ENCODE measurements around the gene CACNG5. TPM values are rescaled to one million over a fixed set of nuclear protein-coding genes. Genes with fewer than 3 reads are reported as not detected.

CACNG5 gene
- total RNA-seq, 1 experiment from 2014 or later: 0.10 TPM

DNA sequence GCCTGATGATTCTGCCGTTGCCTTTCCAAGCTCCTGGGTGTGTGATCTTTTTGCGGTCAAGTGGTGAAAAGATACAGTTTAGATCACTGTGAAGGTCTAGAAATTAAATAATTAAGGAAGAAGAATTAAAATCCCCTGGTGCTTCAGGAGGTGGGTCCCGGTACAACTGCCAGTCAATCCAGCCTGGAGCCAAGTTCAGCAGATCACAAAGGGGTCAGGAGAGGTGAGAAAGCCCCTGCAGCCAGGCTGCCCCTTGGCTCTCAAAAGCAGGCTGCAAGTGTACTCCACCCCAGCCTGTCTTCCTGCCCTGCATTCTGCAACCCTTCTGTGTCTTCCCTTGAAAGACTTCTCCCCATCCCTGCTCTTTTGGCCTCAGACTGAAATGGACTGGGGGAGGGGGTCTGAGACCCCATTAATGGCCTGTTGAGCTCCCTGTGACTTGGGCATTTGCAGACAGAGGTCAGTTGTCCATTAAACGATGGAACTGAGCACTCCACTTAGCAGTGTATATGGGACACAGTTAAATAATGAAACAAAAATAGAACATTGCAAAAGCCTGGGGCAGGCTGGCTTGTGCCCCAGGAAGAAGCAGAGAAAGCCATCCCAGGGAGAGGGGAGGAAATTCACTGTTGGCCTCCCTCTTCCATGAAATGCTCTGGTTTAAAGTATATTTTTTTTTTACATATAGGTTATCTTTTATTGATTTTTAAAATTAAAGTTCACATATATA, 15.1 kb downstream of the CACNG5 start:
- no peaks in the 10 kb centered on the region for H3K27me3 ChIP-seq
- no peaks in the 10 kb centered on the region; the same call in 1 of the 2 replicates for H3K9me3 ChIP-seq (replicated peaks)
- no peak overlapping the region for H3K27ac ChIP-seq
- no peak overlapping the region for H3K4me3 ChIP-seq
- no peak for DNase-seq
- no peaks in the 10 kb centered on the region for H3K36me3 ChIP-seq
- no peaks in the 10 kb centered on the region for H3K4me1 ChIP-seq

GRCh38 chr17:66850692-66851091, 15.8 kb downstream of the CACNG5 start:
- no peak for DNase-seq
- Histone ChIP-seq H3K4me3 (no peak overlapping the region), H3K9me3 (replicated peaks) (no peaks in the 10 kb centered on the region; the same call in 1 of the 2 replicates)

DNA sequence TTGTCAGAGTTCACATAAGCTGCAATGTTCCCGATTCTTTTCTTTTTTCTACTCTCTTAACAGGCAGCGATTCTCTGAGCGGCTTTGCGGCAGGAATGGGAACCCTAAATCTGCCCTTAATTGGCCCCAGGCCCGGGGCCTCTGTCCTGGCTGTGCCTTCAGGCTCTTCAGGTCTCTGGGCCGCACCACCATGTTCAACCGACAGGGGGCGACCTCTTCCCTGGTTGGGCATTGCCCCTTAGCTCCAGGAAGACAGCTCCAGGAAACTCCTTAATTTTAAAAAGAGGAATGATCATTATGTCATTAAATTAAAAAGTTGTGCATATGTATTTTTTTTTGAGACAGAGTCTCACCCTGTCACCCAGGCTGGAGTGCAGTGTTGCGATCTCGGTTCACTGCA, 20.3 kb downstream of the CACNG5 start:
- H3K9me3 ChIP-seq (replicated peaks): no peaks in the 10 kb centered on the region; the same call in 1 of the 2 replicates
- H3K27me3 ChIP-seq: no peaks in the 10 kb centered on the region
- H3K4me1 ChIP-seq: no peaks in the 10 kb centered on the region
- no peaks in the 10 kb centered on the region for H3K36me3 ChIP-seq
- no peak for DNase-seq
- H3K4me3 ChIP-seq: no peak overlapping the region
- H3K27ac ChIP-seq: no peak overlapping the region

More at GRCh38 chr17:66850692-66851091, 15.8 kb downstream of the CACNG5 start:
- Histone ChIP-seq H3K27me3 (no peaks in the 10 kb centered on the region), H3K4me1 (no peaks in the 10 kb centered on the region), H3K36me3 (no peaks in the 10 kb centered on the region), H3K27ac (no peak overlapping the region)

DNA sequence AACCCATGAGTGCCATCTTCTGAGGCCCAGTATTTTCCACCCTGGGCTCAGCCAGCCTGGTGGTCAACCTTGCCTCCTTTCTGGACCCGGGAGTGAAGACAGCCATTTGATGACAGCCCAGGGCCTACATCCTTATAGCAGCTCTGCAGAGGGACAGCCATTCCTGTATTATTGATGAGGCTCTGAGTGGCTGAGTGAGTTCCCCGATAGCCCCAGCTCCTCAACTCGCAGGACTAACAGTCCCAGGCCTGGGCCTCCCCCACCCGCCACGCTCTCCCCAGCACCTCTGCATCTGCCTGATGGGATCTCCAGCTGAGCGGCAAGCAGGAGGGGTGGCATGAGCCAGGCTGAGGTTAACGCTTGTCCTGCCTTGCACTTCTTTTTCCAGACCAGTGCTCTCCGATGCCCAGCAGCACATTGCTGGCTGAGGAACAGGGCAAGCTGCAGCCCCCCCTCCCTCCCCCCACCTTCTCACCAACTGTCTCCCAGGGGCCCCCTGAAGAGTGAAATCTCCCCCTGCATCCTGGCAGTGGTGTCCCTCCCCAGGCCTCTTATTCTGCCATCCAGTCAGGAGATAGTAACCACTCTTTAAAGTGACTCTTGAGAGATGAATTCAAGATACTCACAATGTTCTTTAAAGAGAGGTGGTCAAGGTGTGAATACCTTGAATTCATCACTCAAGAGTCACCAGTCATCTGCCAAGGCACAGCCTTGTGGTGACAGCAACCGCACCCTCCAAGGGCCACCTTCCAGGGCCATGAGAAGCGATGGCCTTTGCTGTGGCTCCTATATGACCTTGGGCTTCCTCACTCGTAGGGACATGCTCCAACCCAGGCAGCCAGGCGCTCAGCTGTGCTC, 23.5 kb downstream of the CACNG5 start:
- Histone ChIP-seq H3K27me3 (no peaks in the 10 kb centered on the region), H3K9me3 (replicated peaks) (no peaks in the 10 kb centered on the region; the same call in 1 of the 2 replicates), H3K4me1 (no peaks in the 10 kb centered on the region), H3K27ac (no peak overlapping the region), H3K36me3 (no peaks in the 10 kb centered on the region), H3K4me3 (no peak overlapping the region)
- no peak for DNase-seq

GRCh38 chr17:66859353-66859752, 24.4 kb downstream of the CACNG5 start:
- no peak overlapping the region for H3K4me3 ChIP-seq
- H3K9me3 ChIP-seq (replicated peaks): no peaks in the 10 kb centered on the region; the same call in 1 of the 2 replicates
- no peaks in the 10 kb centered on the region for H3K4me1 ChIP-seq
- no peaks in the 10 kb centered on the region for H3K36me3 ChIP-seq
- H3K27me3 ChIP-seq: no peaks in the 10 kb centered on the region
- no peak overlapping the region for H3K27ac ChIP-seq
- DNase-seq: no peak

GRCh38 chr17:66860204-66860603, 25.3 kb downstream of the CACNG5 start:
- Histone ChIP-seq H3K27me3 (no peaks in the 10 kb centered on the region), H3K4me3 (no peak overlapping the region), H3K4me1 (no peaks in the 10 kb centered on the region), H3K36me3 (no peaks in the 10 kb centered on the region), H3K9me3 (replicated peaks) (no peaks in the 10 kb centered on the region), H3K27ac (no peak overlapping the region)
- no peak for DNase-seq

DNA sequence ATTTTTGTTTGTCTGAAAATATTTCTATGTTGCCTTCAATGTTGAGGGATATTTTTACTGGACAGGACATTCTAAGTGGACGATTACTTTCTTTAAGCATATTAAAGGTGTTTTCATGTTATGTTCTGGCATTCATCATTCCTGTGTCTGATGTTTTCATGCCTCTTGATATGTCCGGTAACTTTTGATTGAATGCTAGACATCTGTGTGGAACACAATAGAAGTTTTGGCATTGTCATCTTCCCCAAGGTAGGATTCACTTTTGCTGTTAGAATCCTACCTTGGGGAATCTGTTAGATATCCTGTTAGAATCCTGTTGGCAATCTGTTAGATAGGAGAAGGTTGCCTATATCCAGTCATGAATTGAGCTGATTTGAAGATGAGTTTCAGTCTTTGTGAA, 28.9 kb downstream of the CACNG5 start:
- Histone ChIP-seq H3K4me1 (no peaks in the 10 kb centered on the region), H3K27ac (no peak overlapping the region), H3K9me3 (replicated peaks) (no peaks in the 10 kb centered on the region), H3K36me3 (no peaks in the 10 kb centered on the region), H3K4me3 (no peak overlapping the region), H3K27me3 (no peaks in the 10 kb centered on the region)
- no peak for DNase-seq

- Histone ChIP-seq H3K4me1 (no peaks in the 10 kb centered on the region), H3K27me3 (no peaks in the 10 kb centered on the region), H3K4me3 (no peak overlapping the region), H3K36me3 (no peaks in the 10 kb centered on the region), H3K9me3 (replicated peaks) (no peaks in the 10 kb centered on the region), H3K27ac (no peak overlapping the region)
- DNase-seq: no peak
These were observed 30.2 kb downstream of the CACNG5 start for GRCh38 chr17:66865151-66865550.

DNA sequence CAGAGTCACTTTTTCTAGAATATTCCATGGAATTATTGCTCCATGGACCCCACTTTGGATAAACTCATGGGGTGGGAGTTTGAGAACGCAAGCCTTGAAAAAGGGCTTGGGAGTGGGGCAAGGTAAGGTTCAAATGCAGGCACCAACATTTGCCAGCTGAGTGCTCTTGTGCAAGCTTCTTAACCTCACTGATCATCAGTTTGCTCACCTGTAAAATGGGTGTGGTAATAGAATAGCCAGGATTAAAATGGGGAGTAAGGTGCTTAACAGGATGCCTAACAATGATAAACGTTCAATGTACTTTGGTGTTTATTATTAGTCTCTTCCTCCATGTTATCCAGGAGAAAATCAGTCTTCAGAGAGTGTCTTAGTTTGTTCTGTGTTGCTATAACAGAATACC, 39.0 kb downstream of the CACNG5 start:
- no peaks in the 10 kb centered on the region for H3K36me3 ChIP-seq
- H3K27ac ChIP-seq: no peak overlapping the region
- DNase-seq: no peak
- H3K9me3 ChIP-seq (replicated peaks): no peaks in the 10 kb centered on the region
- H3K4me1 ChIP-seq: no peaks in the 10 kb centered on the region
- no peaks in the 10 kb centered on the region for H3K27me3 ChIP-seq
- H3K4me3 ChIP-seq: no peak overlapping the region

DNA sequence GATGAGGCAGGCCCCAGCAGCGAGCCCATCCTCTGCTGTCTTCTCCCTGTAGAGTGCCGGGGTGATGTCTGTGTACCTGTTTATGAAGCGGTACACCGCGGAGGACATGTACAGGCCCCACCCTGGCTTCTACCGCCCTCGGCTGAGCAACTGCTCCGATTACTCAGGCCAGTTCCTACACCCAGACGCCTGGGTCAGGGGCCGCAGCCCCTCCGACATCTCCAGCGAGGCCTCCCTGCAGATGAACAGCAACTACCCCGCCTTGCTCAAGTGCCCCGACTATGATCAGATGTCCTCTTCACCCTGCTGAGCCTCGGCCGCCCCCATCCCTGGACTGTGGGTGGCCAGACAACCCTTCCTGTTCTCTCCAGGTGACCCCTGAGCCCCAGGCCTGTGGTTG, 50.0 kb downstream of the CACNG5 start:
- Histone ChIP-seq H3K27me3 (no peaks in the 10 kb centered on the region), H3K4me1 (no peaks in the 10 kb centered on the region), H3K4me3 (no peak overlapping the region), H3K9me3 (replicated peaks) (no peaks in the 10 kb centered on the region), H3K27ac (no peak overlapping the region), H3K36me3 (no peaks in the 10 kb centered on the region)
- no peak for DNase-seq

DNA sequence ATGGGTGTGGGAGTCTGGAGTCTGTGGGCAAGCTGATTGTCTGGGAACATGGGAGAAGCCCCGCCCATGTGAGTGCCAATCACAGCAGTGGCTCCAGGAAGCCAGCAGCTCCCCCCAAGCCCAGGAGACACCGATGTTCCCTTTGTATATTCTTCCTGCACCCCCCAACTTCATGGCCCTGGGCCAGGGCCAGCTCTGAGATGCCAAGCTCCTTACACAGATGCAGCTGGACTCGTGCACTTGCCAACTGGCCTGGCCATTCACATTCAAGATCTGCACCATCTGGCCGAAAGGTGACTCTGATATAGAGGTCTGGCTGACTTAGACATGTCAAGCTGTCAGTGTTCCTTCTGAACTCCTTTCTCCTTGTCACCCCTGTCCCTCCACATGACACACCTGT, 50.5 kb downstream of the CACNG5 start:
- H3K9me3 ChIP-seq (replicated peaks): no peaks in the 10 kb centered on the region
- no peaks in the 10 kb centered on the region for H3K36me3 ChIP-seq
- H3K27me3 ChIP-seq: no peaks in the 10 kb centered on the region
- no peak overlapping the region for H3K27ac ChIP-seq
- no peak for DNase-seq
- no peak overlapping the region for H3K4me3 ChIP-seq
- no peaks in the 10 kb centered on the region for H3K4me1 ChIP-seq

DNA sequence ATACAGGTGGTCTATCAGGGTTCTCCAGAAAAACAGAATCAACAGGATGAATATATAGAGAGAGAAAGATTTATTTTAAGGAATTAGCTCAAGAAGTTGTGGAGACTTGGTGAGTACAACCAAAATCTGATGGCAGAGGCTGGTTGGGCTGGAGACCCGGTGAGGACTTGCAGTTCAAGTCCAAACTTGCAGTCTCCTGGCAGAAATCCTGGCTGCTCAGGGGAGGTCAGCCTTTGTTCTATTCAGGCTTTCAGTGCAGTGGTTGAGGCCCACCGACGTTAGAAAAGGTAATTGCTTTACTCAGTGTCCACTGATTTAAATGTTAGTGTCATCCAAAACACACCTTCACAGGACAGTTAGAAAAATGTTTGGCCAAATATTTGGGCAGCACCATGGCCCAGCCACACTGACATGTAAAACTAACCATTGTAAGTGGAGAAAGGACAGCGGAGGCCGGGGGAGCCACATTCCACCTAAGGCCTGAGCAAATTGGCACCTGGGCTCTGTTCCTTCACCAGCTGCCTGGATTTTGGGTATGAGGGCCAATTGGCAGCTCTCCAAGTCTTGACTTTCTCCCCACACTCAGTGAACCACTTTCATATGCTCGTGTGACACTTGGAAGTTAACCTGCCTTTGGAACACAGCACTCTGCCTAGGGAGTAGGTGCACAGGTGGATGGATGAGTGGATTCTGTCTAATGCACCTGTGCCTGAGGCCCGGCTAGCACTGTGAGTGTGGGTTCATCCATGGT, 54.7 kb downstream of the CACNG5 start:
- no peaks in the 10 kb centered on the region; the same call in 1 of the 2 replicates for H3K9me3 ChIP-seq (replicated peaks)
- H3K4me1 ChIP-seq: no peaks in the 10 kb centered on the region
- H3K36me3 ChIP-seq: no peaks in the 10 kb centered on the region
- H3K4me3 ChIP-seq: no peak overlapping the region
- 0 out of 2 replicates have a peak, but pooled peaks cover 2% of the 10 kb centered on the region for H3K27me3 ChIP-seq
- no peak for DNase-seq
- no peak overlapping the region for H3K27ac ChIP-seq

DNA sequence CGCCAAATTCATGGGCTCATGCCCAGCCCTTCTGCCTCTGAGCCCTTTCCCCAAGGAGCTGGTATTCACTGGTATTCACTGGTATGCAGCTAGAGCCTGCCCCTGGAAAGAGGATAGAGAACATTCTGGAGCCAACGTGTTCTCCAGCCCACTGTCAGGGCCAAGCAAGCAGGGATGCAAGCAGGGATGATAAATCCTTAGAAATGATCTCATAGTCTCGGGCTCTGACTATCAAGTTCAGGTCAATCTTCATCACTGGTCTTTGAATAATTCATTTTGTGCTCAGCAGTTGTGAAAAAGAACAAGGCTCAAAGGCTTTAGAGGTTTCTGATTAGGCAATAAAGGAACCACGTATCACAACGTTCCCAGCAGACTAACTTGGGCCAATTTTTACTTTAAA, 57.3 kb downstream of the CACNG5 start:
- no peak overlapping the region for H3K4me3 ChIP-seq

GRCh38 chr17:66893382-66893781, 58.5 kb downstream of the CACNG5 start:
- Histone ChIP-seq H3K4me3 (no peak overlapping the region), H3K27me3 (0 out of 2 replicates have a peak, but pooled peaks cover 6% of the 10 kb centered on the region), H3K4me1 (no peaks in the 10 kb centered on the region), H3K36me3 (no peaks in the 10 kb centered on the region), H3K27ac (no peak overlapping the region), H3K9me3 (replicated peaks) (no peaks in the 10 kb centered on the region; the same call in 1 of the 2 replicates)
- DNase-seq: no peak

More for the DNA sequence above, 57.3 kb downstream of the CACNG5 start:
- Histone ChIP-seq H3K36me3 (no peaks in the 10 kb centered on the region), H3K27me3 (0 out of 2 replicates have a peak, but pooled peaks cover 6% of the 10 kb centered on the region), H3K4me1 (no peaks in the 10 kb centered on the region), H3K9me3 (replicated peaks) (no peaks in the 10 kb centered on the region; the same call in 1 of the 2 replicates), H3K27ac (no peak overlapping the region)
- no peak for DNase-seq

All from SJCRH30 (cell line).